GM12872 (cell line): ENCODE data around the gene MRM2.

Experiments used
- TF ChIP-seq, protein P1 (sequence below): IDR thresholded peaks from 3 replicates; pipeline ENCODE4 v1.5.1; 2011; ENCODE audit warnings: low read depth, mild to moderate bottlenecking, low read length, moderate library complexity; ENCODE audit not compliant: insufficient read depth

Gene MRM2

DNA sequence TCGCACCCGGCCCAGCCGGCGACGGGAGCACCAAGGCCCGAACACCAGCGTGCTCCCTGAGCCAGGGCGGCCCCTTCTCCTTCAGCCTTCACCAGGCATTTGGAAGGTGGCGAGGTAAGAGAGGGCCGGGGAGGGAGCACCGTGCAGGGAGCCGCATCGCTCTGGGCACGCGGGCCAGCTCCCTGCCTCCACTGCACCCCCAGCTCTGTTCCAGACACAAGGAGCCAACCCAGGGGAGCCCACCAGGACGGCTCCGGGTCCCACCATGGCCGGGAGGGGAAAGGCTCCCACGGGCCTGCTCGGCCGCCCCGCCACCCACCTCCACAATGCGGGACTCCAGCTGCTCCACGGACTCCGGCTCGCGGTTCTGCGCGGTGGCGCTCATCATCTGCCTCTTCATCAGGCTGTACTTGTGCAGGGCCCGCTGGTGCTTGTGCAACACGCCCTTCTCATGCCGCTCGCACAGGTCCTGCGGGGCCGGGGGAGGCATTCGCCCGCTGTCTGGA lies 15.1 kb upstream of the MRM2 start:
- TF ChIP-seq, protein P1, sequence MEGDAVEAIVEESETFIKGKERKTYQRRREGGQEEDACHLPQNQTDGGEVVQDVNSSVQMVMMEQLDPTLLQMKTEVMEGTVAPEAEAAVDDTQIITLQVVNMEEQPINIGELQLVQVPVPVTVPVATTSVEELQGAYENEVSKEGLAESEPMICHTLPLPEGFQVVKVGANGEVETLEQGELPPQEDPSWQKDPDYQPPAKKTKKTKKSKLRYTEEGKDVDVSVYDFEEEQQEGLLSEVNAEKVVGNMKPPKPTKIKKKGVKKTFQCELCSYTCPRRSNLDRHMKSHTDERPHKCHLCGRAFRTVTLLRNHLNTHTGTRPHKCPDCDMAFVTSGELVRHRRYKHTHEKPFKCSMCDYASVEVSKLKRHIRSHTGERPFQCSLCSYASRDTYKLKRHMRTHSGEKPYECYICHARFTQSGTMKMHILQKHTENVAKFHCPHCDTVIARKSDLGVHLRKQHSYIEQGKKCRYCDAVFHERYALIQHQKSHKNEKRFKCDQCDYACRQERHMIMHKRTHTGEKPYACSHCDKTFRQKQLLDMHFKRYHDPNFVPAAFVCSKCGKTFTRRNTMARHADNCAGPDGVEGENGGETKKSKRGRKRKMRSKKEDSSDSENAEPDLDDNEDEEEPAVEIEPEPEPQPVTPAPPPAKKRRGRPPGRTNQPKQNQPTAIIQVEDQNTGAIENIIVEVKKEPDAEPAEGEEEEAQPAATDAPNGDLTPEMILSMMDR: no peak

DNA sequence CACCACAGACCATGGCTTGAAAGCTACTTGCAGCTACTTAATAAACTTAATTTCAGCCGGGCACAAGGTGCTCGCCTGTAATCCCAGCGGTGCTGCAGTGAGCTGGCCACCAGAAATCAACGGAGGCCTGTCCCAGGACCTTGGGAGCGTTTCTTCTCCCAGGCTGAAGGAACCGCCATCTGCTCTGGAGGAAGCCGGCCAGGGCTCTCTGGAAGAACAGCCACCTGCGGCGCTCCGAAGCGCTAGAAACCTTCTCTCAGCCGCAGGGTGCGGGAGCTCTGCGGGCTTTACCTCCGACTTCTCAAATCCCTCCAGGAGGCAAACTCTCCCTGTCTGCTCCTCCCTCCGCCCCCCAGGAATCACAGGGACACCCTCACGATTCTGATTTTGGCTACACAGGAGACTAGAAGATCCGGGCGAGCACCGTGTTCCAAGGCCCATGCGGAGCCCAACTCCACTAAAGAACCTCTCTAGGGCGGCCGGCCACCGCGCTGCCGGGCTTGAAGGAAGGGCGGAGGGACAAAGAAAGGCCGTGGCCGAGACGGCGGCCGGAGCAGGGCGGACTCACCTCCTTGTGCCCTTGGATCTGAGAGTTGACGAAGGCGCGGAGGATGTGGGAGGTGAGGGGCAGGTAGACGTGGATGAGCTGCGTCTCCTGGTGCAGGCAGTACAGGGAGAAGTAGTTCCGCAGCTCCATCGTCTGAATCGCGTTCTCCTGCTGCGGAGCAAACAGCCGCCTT lies 14.5 kb upstream of the MRM2 start:
- TF ChIP-seq, protein P1: no peak

DNA sequence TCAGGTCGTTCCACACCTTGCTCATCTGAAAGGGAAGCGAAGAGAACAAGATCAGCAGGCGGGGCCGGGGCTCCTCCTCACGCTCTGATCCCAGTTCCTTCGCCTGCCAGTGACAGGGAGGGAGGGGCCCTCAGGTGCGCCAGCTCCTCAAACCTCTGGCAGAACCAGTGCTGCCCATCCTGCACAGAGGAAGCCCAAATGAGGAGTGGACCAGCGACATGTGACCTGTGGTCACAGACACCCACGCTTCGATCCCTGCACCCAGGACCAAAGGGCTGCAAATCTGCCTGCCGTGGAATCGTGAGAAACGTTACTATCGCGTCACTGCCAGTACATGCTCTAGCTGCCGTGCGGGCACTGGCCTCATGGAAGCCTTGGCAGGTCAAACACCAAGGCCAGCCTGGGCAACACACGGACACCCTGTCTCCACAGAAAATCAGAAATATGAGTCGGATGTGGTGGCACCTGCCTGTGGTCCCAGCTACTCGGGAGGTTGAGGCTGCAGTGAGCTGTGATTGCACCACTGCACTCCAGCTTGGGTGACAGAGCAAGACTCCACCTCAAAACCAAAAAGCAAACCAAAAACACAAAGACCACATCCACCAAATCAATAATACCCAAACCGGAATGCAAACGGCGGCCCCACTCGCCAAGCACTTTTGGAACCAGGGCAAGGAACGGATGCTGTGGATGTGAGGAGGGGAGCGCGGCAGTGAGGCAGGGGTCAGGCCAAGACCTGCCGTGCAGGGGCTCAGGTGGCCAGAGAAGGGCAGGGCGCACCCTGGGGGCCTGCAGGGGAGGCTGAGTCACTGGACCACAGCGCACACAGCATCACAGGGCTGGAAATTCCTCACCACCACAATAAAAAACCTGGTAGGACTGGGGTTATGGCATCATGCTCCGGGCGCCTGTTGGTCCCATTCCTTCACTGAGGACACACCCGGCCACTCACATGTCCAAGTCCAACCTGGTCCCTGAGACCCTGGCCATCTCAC lies 13.4 kb upstream of the MRM2 start:
- TF ChIP-seq, protein P1: no peak

DNA sequence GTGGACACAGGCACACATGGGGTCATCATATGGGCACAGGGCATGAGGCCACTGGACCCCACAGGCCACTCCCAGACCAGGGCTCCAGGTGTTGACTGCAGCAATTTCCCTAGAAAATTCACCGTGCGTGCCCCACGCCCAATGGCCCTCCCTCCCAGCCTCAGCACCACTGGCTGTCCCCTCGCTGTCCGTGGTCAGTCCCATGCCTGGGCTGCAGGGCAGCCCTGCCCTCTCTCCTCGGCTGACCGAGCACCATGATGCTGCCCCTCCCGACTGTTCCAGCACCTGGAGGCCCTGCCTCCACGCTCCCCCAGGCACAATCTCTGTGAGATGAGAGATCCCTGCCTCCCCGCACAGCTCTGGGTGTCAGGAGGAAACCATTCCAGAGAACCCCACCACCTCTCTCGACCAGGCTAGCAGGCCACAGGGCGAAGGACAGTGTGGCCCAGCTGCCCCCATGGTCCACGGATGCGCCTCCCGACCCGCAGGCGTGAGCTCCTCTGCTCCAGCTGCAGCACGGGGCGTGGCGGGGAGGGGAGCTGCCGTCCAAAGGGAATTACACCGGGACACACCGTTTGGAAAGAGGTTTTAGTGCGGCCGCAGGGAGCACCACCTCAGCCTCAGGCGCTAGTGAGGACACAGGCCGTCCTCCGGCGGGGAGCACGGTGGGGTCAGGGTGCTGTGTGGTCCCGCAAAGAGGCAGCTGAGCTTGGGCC lies 12.6 kb upstream of the MRM2 start:
- TF ChIP-seq, protein P1: no peak

DNA sequence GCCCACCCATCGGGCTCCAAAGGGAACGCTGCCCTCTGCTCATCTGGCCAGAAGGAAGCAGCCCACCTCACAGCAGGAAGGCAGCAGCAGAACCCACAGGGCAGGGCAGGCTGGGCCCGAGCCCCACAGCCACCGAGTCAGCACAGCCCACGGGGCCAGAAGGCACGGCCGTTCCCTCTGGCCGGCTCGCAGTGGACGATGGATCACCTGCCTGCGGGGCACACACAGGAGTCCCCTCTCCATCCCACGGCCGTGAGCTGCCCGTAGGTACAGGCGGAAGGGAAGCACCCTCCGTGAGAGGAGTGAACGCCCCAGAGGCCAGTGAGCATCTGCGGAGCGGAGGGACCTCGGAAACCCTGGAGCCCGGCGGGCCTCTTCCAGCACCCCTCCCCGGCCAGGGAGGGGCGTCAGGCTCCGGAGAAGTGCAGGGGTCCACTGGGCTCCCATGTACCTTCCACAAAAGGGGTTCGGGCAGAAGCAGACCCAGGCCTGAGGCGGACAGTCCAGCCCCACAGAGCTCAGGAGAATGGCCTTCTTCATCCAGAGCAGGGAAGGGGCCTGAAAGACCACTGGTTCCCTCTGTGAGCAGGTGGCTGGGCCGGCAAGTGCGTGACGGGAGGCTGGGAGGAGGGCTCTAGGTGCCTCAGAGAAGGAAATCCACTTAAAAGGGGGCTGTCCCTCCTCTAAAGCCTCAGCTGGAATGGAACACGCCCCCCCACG lies 11.7 kb upstream of the MRM2 start:
- TF ChIP-seq, protein P1: no peak

DNA sequence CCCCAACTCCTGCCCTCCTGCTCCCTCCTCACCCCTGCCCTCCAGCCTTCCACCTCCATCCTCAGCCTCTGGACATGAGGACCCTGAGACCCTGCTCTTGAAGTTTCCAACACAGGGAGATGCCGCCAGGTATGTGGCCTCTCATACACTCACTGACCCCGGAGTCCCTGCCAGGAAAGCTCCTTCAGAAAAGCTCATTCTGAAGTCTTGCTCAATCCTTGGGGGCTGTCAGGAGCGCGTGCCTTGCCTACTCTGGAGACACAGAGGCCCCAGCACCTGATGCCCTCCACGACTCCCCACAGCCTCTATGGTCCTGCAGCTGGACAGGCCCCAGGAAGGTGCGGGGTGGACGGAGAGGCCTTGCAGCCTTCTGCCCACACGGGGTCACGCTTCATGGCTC lies 11.0 kb upstream of the MRM2 start:
- TF ChIP-seq, protein P1: no peak
